GM08714 (cell line): ENCODE data around the gene RFLNA.
"Not testable (repeated sequence)": the region's sequence is repeated elsewhere in the genome, so short reads cannot be mapped to it uniquely, and the experiment has no call there.

Experiments used
- H3K4me3 ChIP-seq: fragments of 200-500 bp; sonication (Bioruptor generic); 2 replicates; pipeline ENCODE4 v1.5.1; 2014; ENCODE audit warnings: mild to moderate bottlenecking, low read length, inconsistent platforms
- ZNF274 ChIP-seq: IDR thresholded peaks from 2 replicates; pipeline ENCODE4 v1.6.1; 2012; ENCODE audit warnings: mild to moderate bottlenecking, low read depth, low read length

RFLNA gene

DNA sequence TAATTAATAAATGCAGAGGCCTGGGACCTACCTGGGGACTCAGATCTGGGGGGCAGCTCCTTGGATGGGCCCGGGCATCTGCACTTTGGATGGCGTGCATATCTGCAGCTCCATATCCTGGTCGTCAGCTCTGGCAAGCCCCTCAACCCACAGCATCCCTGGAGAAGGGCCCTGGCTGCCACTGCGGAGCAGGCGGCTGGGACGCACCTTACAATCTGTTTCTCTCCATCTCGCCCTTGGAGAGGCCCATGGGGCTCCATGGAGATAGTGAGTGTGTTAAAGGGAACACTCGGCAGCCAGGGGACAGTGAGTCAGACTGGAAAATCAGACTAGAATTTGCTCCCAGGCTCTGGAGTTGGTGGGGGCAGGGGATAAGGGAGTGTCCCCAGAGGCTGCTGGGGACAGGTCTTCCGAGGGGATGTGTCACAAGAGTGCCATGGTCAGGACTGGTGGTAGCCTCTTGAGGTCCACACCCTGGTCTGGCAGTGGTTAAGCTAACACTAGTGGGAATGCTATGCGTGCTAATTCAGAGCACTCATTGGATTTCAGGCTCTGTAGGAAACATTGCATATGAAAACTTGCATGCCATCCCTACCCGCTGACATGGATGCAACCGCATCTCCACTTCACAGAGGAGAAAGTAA lies 21.5 kb downstream of the RFLNA start:
- TF ChIP-seq ZNF274: no peak
- no peak overlapping the region for H3K4me3 ChIP-seq

DNA sequence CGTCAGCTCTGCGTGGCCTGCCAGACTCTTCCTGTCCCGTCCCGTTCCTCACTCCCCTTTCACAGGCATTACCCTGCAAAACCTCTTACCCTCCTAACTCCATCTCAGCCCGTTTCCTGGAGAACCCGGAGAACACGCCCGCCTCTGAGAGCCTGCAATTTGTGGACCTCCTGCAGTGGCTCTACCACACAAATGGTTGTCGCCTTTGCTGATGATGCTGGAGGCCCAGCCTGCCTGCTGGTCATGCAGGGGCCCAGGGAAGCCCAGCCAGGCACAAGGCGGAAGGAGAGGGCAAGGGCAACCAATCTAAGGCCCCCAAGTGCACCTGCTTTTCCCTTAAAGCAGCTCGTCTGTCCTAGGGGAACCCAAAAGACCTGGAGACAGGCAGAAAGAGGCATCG lies 22.5 kb downstream of the RFLNA start:
- H3K4me3 ChIP-seq: no peak overlapping the region
- no peak for TF ChIP-seq ZNF274

- no peak overlapping the region for H3K4me3 ChIP-seq
- TF ChIP-seq ZNF274: no peak
These were observed 23.6 kb downstream of the RFLNA start for GRCh38 chr12:124318278-124319020.

DNA sequence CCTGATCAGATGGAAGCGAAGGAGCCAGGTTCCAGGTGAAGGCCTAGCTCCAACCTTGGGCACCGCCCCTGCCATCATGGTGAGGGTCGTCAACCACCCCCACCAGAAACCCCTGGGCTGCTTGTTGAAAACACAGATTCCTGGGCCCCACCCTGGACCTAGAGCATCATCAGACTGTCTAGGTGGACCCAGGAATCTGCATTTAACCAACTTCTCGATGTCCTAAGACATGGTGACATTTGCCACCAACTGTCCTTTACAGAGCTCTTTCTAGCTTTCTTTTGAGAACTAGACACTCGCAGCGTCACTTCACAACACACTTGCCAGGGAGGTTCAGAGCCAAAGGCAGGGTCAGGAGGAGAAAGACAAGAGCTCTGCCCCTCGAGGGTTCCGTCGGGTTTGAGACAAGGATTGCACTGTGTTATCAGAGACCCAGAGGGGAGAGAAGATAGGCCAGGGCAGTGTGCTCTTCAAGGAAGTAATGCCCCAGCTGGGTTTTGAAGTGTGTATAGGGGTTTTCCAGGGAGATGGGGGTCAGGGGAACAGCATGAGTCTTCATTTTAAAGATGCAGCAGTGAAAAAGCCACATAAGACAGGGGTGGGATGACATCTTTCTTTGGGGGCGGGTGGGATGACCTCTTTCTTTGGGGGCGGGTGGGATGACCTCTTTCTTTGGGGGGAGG lies 24.6 kb downstream of the RFLNA start:
- TF ChIP-seq ZNF274: no peak
- H3K4me3 ChIP-seq: no peak overlapping the region

DNA sequence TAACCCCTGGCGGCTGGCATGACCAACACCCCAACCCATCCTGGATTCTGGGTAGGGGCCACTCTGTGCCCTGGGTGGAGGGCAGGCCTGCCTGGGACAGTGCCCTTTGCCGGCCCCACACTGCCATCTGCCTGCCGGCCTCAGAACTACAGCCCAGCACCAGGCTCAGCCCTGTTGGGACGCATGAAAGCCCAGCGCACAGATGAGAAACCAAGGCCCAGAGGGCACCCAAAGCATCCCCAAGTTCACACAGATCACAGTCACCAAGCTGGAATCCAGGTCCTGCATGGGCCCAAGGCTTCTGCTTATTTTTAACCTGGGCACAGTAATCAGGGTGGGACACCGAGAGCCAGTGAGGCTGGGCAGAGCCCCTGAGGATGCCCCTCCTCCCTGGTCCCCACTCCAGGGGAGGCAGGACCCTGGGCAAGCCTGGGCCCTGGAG lies 26.2 kb downstream of the RFLNA start:
- no peak for TF ChIP-seq ZNF274
- H3K4me3 ChIP-seq: no peak overlapping the region

GRCh38 chr12:124321556-124322270 lies 26.8 kb downstream of the RFLNA start:
- TF ChIP-seq ZNF274: no peak

DNA sequence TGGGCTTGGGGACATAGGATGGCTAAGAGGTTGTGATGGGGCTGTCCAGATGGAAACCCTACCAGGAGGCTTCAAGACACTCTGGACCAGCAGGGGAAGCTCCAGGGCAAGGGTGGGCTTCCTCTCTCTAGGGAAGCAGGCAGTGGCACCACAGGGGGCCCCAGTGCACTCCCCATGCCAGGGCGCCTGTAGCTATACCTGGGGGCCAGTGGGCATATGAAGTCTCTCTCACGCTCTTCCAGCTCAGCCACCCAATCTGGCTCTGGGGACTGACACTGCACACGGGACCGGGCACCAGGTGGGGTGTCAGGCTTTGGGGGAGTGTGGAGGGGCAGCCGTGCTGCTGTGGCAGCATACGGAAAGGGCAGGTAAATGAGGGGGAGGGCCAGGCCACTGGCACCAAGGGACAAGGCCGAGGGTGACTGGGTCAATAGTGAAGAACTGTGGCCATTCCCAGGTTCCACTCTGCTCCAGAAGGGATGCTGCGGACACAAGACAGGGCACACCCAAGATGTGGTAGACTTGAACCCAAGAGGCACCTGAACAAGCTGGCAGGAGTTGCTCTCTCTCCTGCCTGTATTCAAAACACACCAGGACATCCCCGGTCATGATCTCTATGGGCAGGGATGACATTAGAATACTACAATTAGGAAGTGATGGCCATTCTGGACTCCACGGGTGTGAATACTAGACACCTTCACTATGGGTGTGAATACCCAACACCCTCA lies 27.5 kb downstream of the RFLNA start:
- H3K4me3 ChIP-seq: no peak overlapping the region
- TF ChIP-seq ZNF274: no peak

More at GRCh38 chr12:124321556-124322270, 26.8 kb downstream of the RFLNA start:
- H3K4me3 ChIP-seq: no peak overlapping the region

GRCh38 chr12:124322999-124323328 lies 28.1 kb downstream of the RFLNA start:
- H3K4me3 ChIP-seq: not testable (repeated sequence)

DNA sequence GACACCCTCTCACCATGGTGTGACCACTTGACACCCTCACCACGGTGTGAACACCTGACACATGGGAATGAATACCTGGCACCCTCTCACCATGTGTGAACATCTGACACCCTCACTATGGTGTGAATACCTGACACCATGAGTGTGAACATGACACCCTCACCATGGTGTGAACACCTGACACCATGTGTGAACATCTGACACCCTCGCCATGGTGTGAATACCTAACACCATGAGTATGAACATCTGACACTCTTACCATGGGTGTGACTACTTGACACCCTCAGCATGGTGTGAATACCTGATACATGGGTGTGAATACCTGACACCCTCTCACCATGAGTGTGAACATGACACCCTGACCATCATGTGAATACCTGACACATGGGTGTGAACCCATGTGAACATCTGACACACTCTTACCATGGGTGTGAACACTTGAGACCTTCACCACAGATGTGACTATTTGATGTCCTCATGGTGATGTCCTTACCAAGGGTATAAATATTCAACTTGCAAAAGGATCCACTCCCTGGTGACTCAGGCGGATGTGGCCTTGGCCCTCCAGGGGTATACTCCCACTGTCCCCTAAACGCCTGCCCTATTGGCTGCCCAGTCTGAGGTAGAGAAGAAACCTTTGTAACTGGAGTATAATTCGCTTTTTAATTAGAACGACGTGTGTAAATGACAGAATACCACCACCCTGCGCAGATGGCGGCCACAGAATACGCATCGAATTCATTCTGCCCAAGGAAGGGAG lies 29.1 kb downstream of the RFLNA start:
- H3K4me3 ChIP-seq: no peak overlapping the region
- no peak for TF ChIP-seq ZNF274

DNA sequence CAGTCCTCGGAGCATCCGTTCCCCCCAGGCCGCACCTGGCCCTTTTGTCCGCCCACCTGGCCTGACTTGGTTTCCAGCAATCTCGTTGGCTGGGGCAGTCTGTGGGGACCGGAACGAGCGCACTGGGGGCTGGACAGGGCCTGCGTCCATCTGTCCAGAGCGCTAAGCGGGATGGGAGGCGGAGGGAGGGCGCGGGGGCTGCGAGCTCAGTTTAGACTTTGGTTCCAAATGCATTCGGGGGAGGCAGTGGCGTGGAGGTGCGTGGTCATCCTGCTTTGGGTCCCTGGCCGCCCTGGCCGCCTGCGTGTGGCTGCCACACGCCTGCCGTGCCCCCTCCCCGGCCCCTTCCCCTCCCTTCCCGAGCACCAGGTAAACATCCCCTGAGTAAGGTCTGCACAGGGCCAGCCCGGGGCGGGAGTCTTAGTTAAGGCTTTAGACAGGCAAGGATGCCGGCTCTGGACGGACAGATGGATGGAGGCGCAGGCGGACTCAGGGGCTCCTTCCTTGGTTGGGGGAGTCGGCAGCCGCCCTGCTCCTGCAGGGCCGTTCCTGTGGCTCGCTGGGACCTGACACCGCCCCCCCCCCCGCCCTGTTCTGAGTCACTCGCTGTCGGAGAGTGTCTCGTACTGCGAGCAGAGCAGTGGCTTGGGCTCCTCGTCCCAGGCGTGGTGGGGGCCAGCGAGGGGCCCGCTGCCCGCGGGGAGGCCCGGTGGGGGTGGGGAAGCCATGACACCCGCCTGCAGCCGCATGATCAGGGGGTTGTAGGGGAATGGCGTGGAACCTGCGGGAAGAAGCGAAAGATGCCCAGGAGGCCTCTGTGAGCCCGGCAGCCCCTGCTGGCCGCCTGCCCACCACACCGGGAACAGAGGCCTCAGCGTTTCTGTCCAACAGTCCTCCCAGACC lies 30.2 kb downstream of the RFLNA start:
- no peak for TF ChIP-seq ZNF274
- H3K4me3 ChIP-seq: no peak overlapping the region

GRCh38 chr12:124326104-124326503 lies 31.2 kb downstream of the RFLNA start:
- H3K4me3 ChIP-seq: no peak overlapping the region
- TF ChIP-seq ZNF274: no peak

DNA sequence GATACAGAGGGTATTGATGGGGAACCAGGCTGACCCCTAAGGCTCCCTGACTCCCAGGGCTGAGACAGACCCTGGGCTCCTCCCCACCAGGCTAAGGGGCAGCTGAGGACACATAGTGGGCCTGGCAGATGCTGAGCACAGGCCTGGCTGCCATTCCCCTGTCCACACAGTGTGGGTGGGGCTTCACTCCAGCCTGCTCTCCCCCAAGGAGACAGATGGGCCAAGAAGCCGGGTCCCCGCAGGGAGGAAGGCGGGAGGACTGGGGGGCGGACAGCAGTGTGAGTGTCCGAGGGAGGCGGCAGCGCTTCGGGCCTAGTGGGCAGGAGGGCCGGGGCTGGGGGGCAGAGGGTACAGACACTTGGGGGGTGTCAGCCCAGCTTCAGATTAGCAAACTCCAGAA lies 32.0 kb downstream of the RFLNA start:
- H3K4me3 ChIP-seq: no peak overlapping the region
- TF ChIP-seq ZNF274: no peak
